Activated naive CD4-positive, alpha-beta T cell treated with anti-CD3 and anti-CD28 coated beads, Interleukin-2, amount 50 U/mL, for 24 hours (primary cell): ENCODE measurements around the gene OR4C11.

Source experiments
- H3K27ac Mint-ChIP-seq: one replicate; pipeline ENCODE4 v1.8.0; 2021; ENCODE audit warnings: mild to moderate bottlenecking, mixed read lengths
- H3K27me3 Mint-ChIP-seq: one replicate; pipeline ENCODE4 v1.8.0; 2021; ENCODE audit warnings: mixed read lengths
- H3K36me3 Mint-ChIP-seq: one replicate; pipeline ENCODE4 v1.8.0; 2021; ENCODE audit warnings: mixed read lengths
- H3K4me1 Mint-ChIP-seq: one replicate; pipeline ENCODE4 v1.8.0; 2021; ENCODE audit warnings: mixed read lengths
- H3K4me3 Mint-ChIP-seq: one replicate; pipeline ENCODE4 v1.8.0; 2021; ENCODE audit warnings: mild to moderate bottlenecking, mixed read lengths
- H3K9me3 Mint-ChIP-seq: one replicate; pipeline ENCODE4 v1.8.0; 2021; ENCODE audit warnings: mixed read lengths

OR4C11 gene

GRCh38 chr11:55607545-55607944 is at the start of gene OR4C11:
Gene OR4C11 (minus strand): TSS chr11:55607645. CDS start chr11:55604373, 3,272 bp downstream.
- Mint-ChIP-seq H3K27me3 (no peaks in the 10 kb centered on the region), H3K9me3 (peaks cover 11% of the 10 kb centered on the region), H3K4me1 (no peaks in the 10 kb centered on the region), H3K4me3 (no peak within 1 kb of the TSS), H3K27ac (no peak within 1 kb of the TSS), H3K36me3 (no peaks in the 10 kb centered on the region)

- no peaks in the 10 kb centered on the region for H3K27me3 Mint-ChIP-seq
- no peak overlapping the region for H3K27ac Mint-ChIP-seq
- H3K4me3 Mint-ChIP-seq = no peak overlapping the region
- peaks cover 10% of the 10 kb centered on the region for H3K9me3 Mint-ChIP-seq
- no peaks in the 10 kb centered on the region for H3K4me1 Mint-ChIP-seq
- H3K36me3 Mint-ChIP-seq = no peaks in the 10 kb centered on the region
Measured at GRCh38 chr11:55655096-55655495, 47.7 kb upstream of the OR4C11 start.

- H3K4me3 Mint-ChIP-seq = no peak overlapping the region
- no peaks in the 10 kb centered on the region for H3K27me3 Mint-ChIP-seq
- no peak overlapping the region for H3K27ac Mint-ChIP-seq
- no peaks in the 10 kb centered on the region for H3K4me1 Mint-ChIP-seq
- H3K36me3 Mint-ChIP-seq = no peaks in the 10 kb centered on the region
- H3K9me3 Mint-ChIP-seq = peaks cover 11% of the 10 kb centered on the region
Measured at GRCh38 chr11:55652560-55652959, 45.1 kb upstream of the OR4C11 start.

GRCh38 chr11:55648027-55648426 is 40.6 kb upstream of the OR4C11 start, which contains the start of gene OR4S2:
Gene OR4S2 (plus strand): TSS chr11:55648327. CDS start chr11:55650904, 2,577 bp downstream.
- Mint-ChIP-seq H3K27me3 (no peaks in the 10 kb centered on the region), H3K36me3 (no peaks in the 10 kb centered on the region), H3K4me1 (no peaks in the 10 kb centered on the region), H3K27ac (no peak within 1 kb of the TSS), H3K9me3 (peaks cover 13% of the 10 kb centered on the region), H3K4me3 (no peak within 1 kb of the TSS)

GRCh38 chr11:55634813-55635212 is 27.4 kb upstream of the OR4C11 start, which contains the start of gene OR4P4:
Gene OR4P4 (plus strand): TSS chr11:55635113.
- Mint-ChIP-seq H3K4me1 (no peaks in the 10 kb centered on the region), H3K36me3 (no peaks in the 10 kb centered on the region), H3K27ac (no peak within 1 kb of the TSS), H3K27me3 (no peaks in the 10 kb centered on the region), H3K4me3 (no peak within 1 kb of the TSS), H3K9me3 (peaks cover 22% of the 10 kb centered on the region)

- Mint-ChIP-seq H3K36me3 (no peaks in the 10 kb centered on the region), H3K4me3 (no peak overlapping the region), H3K27me3 (no peaks in the 10 kb centered on the region), H3K27ac (no peak overlapping the region), H3K4me1 (no peaks in the 10 kb centered on the region), H3K9me3 (peaks cover 8% of the 10 kb centered on the region)
Measured at GRCh38 chr11:55624531-55624930, 17.1 kb upstream of the OR4C11 start.

- no peak overlapping the region for H3K27ac Mint-ChIP-seq
- no peak overlapping the region for H3K4me3 Mint-ChIP-seq
- H3K36me3 Mint-ChIP-seq = no peaks in the 10 kb centered on the region
- H3K27me3 Mint-ChIP-seq = no peaks in the 10 kb centered on the region
- peaks cover 11% of the 10 kb centered on the region for H3K9me3 Mint-ChIP-seq
- no peaks in the 10 kb centered on the region for H3K4me1 Mint-ChIP-seq
Measured at GRCh38 chr11:55572548-55572947, 34.9 kb downstream of the OR4C11 start.

GRCh38 chr11:55571828-55572227 is 35.6 kb downstream of the OR4C11 start, which contains the start of gene OR4C16:
Gene OR4C16 (plus strand): TSS chr11:55572128. CDS start chr11:55572128, 0 bp downstream.
- no peaks in the 10 kb centered on the region for H3K27me3 Mint-ChIP-seq
- peaks cover 11% of the 10 kb centered on the region for H3K9me3 Mint-ChIP-seq
- H3K4me1 Mint-ChIP-seq = no peaks in the 10 kb centered on the region
- no peaks in the 10 kb centered on the region for H3K36me3 Mint-ChIP-seq
- no peak within 1 kb of the TSS for H3K27ac Mint-ChIP-seq
- H3K4me3 Mint-ChIP-seq = no peak within 1 kb of the TSS

GRCh38 chr11:55554169-55554568 is 53.3 kb downstream of the OR4C11 start, which contains the start of gene OR4C15:
Gene OR4C15 (plus strand): TSS chr11:55554469. CDS start chr11:55554469, 0 bp downstream.
- Mint-ChIP-seq H3K9me3 (peaks cover 8% of the 10 kb centered on the region), H3K4me3 (no peak within 1 kb of the TSS), H3K27ac (no peak within 1 kb of the TSS), H3K27me3 (no peaks in the 10 kb centered on the region), H3K4me1 (no peaks in the 10 kb centered on the region), H3K36me3 (no peaks in the 10 kb centered on the region)
